Suprapubic skin (tissue), 4 donors: ENCODE results near the gene EBF4. TPM values are rescaled to one million over a fixed set of nuclear protein-coding genes. Genes with fewer than 3 reads are reported as not detected.

Experiments
- DNase-seq, 2 donors: peaks; one replicate each; pipeline ENCODE4 v3.0.0-alpha.2; 2019; ENCODE audit warnings: low spot score in 2 of 2
- H3K27ac ChIP-seq: fragments of 200-600 bp; sonication (generic); one replicate; pipeline ENCODE4 v1.5.1; 2019
- H3K27me3 ChIP-seq: fragments of 200-600 bp; sonication (generic); one replicate; pipeline ENCODE4 v1.5.1; 2019
- H3K36me3 ChIP-seq: fragments of 200-600 bp; sonication (generic); one replicate; pipeline ENCODE4 v1.5.1; 2019
- H3K4me1 ChIP-seq: fragments of 200-600 bp; sonication (generic); one replicate; pipeline ENCODE4 v1.5.1; 2019
- H3K4me3 ChIP-seq: fragments of 200-600 bp; sonication (generic); one replicate; pipeline ENCODE4 v1.5.1; 2019; ENCODE audit warnings: mild to moderate bottlenecking
- H3K9me3 ChIP-seq: fragments of 200-600 bp; sonication (generic); one replicate; pipeline ENCODE4 v1.5.1; 2019
- EP300 ChIP-seq: sonication (generic); formaldehyde crosslinking; IDR thresholded peaks from one replicate; pipeline ENCODE4 v1.6.1; 2017; ENCODE audit warnings: antibody characterized with exemption
- POLR2A ChIP-seq, 2 donors: fragments of 450-650 bp; IDR thresholded peaks; one replicate each; pipeline ENCODE4 v1.6.1; 2017; ENCODE audit warnings: antibody characterized with exemption in 2 of 2, mild to moderate bottlenecking in 2 of 2, moderate library complexity in 2 of 2
- POLR2AphosphoS5 ChIP-seq, 3 donors: sonication (generic); formaldehyde crosslinking; IDR thresholded peaks; one replicate each; pipeline ENCODE4 v1.6.1; 2017; ENCODE audit warnings: antibody characterized with exemption in 3 of 3
- WGBS: methylation state at CpG from one replicate; pipeline ENCODE4 v1.1.5; 2018; 5-methylcytosine and 5-hydroxymethylcytosine counted together
- total RNA-seq, 4 donors: library from RNA; depleted of rRNA; stranded (reverse); fragments of >200 nt; gene quantifications; one replicate each; pipeline ENCODE4 v1.1.0, GENCODE V29; 2016
- TF ChIP-seq, protein P1 (sequence below), 2 donors: fragments of 200-600 bp in 1 of 2; fragments of 450-650 bp in 1 of 2; sonication (generic) in 1 of 2; IDR thresholded peaks; one replicate each; pipeline ENCODE4 v1.5.1; 2016 to 2019; ENCODE audit warnings: antibody characterized with exemption in 2 of 2, mild to moderate bottlenecking in 1 of 2, moderate library complexity in 1 of 2

The EBF4 gene
- total RNA-seq, 4 donors from 2014 or later, result 5.9 to 12.6 (median 6.3) TPM

DNA sequence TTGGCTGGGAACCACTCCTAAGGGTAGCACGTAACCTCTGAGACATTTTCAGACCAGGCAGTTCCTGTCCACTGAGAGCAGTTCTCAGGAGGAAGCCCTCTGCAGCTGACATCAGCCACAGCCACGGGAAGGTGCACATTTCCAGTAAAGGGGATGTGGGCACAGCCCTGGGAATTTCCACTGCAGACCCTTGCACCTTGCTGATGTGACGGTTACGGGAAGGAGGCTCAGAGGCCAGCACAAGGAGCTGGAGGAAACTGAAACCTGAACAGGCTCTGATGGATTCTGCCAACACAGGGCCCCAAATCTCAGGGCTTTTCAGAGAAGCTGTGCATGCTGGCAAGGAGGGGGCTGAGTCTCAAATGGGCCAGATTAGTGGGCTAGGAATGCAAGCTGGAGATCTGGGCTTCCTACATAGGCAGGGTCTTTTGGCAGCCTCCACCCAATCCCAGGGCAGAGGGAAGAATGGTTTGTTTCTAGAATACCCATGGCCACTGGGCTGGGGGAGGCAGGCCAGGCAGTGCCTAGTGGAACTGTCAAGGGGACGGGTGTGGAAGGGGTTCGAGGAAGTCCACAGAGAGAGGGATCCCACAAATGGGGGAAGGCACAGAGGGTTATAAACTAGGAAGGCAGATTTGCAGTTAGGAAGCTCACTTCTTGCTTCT, 14.2 kb downstream of the EBF4 start:
- no peak for TF ChIP-seq EP300
- no peak for TF ChIP-seq POLR2AphosphoS5 (IDR thresholded peaks at IDR 0.05)
- no peak for TF ChIP-seq POLR2A (IDR thresholded peaks at IDR 0.05)
- TF ChIP-seq, protein P1, sequence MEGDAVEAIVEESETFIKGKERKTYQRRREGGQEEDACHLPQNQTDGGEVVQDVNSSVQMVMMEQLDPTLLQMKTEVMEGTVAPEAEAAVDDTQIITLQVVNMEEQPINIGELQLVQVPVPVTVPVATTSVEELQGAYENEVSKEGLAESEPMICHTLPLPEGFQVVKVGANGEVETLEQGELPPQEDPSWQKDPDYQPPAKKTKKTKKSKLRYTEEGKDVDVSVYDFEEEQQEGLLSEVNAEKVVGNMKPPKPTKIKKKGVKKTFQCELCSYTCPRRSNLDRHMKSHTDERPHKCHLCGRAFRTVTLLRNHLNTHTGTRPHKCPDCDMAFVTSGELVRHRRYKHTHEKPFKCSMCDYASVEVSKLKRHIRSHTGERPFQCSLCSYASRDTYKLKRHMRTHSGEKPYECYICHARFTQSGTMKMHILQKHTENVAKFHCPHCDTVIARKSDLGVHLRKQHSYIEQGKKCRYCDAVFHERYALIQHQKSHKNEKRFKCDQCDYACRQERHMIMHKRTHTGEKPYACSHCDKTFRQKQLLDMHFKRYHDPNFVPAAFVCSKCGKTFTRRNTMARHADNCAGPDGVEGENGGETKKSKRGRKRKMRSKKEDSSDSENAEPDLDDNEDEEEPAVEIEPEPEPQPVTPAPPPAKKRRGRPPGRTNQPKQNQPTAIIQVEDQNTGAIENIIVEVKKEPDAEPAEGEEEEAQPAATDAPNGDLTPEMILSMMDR (IDR thresholded peaks at IDR 0.05), result no peak
- no peak overlapping the region for H3K4me3 ChIP-seq
- 81% methylated on average over 6 of the region's 6 CpGs for WGBS
- H3K4me1 ChIP-seq, result no peaks in the 10 kb centered on the region
- H3K9me3 ChIP-seq, result no peaks in the 10 kb centered on the region
- peaks cover under 1% of the 10 kb centered on the region for H3K27me3 ChIP-seq
- no peaks in the 10 kb centered on the region for H3K36me3 ChIP-seq
- H3K27ac ChIP-seq, result no peak overlapping the region
- no peak for DNase-seq

DNA sequence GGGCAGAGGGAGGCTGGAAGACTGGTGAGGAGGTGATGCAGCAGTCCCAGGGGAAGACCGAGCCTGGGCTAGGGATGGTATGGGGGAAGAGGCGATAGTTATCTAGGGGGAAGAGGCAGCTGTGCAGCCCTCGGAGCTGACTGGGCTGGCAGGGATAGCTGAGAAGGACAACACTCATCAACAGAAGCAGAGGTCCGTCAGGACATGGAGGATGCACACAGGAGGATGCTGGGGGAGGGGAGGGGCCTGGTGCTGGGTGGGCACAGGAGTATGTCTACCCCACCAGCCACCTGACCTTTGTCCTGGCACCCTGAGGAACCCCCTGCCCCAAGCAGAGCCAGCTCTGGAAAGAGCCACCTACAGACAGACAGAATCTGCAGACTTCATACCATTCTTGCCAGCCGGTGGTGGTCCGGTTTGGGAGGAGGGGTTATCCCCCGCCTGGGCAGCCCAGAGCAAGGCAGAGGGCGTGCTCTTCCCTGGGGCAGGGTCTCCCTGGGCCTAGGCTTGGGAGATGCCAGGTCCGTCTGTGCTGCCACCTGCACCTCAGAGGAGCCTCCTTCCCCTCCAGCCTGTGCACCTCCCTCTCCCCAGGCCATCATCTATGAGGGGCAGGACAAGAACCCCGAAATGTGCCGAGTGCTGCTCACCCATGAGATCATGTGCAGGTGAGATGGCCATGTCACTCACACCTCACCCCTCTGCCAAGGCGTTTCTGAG, 14.9 kb downstream of the EBF4 start:
- no peaks in the 10 kb centered on the region for H3K9me3 ChIP-seq
- no peaks in the 10 kb centered on the region for H3K4me1 ChIP-seq
- peak in 1 of 2 donors; percentile 59 for DNase-seq
- 76% methylated on average over 12 of the region's 12 CpGs for WGBS
- no peak overlapping the region for H3K27ac ChIP-seq
- H3K27me3 ChIP-seq, result no peaks in the 10 kb centered on the region
- no peaks in the 10 kb centered on the region for H3K36me3 ChIP-seq
- H3K4me3 ChIP-seq, result no peak overlapping the region
- TF ChIP-seq POLR2AphosphoS5 (IDR thresholded peaks at IDR 0.05) (no peak), POLR2A (IDR thresholded peaks at IDR 0.05) (no peak), EP300 (no peak)
- TF ChIP-seq, protein P1 (IDR thresholded peaks at IDR 0.05), result no peak

GRCh38 chr20:2708073-2708415, 15.5 kb downstream of the EBF4 start:
- H3K27ac ChIP-seq, result no peak overlapping the region

DNA sequence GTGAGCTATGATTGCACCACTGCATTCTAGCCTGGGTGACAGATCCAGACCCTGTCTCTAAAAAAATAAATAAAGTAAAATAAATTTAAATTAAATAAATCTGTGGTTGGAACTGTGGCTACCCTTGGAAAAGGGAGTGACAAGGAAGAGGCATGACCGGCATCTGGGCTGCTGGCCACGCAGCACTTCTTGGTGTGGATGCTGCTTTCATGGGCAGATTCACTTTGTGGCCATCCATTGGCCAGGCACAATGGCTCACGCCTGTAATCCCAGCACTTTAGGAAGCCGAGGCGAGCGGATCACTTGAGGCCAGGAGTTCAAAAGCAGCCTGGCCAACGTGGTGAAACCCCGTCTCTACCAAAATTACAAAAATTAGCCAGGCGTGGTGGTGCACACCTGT, 16.1 kb downstream of the EBF4 start:
- Histone ChIP-seq H3K4me1 (no peaks in the 10 kb centered on the region), H3K4me3 (no peak overlapping the region), H3K36me3 (no peaks in the 10 kb centered on the region), H3K27ac (no peak overlapping the region), H3K27me3 (no peaks in the 10 kb centered on the region), H3K9me3 (no peaks in the 10 kb centered on the region)
- TF ChIP-seq EP300 (no peak), POLR2A (IDR thresholded peaks at IDR 0.05) (no peak), POLR2AphosphoS5 (IDR thresholded peaks at IDR 0.05) (no peak)
- TF ChIP-seq, protein P1 (IDR thresholded peaks at IDR 0.05), result no peak
- DNase-seq, result no peak
- 89% methylated on average over 9 of the region's 9 CpGs for WGBS

More at GRCh38 chr20:2708073-2708415, 15.5 kb downstream of the EBF4 start:
- DNase-seq, result no peak
- Histone ChIP-seq H3K36me3 (no peaks in the 10 kb centered on the region), H3K4me1 (no peaks in the 10 kb centered on the region), H3K4me3 (no peak overlapping the region), H3K27me3 (no peaks in the 10 kb centered on the region), H3K9me3 (no peaks in the 10 kb centered on the region)
- TF ChIP-seq, protein P1 (IDR thresholded peaks at IDR 0.05), result no peak
- TF ChIP-seq POLR2A (IDR thresholded peaks at IDR 0.05) (no peak), POLR2AphosphoS5 (IDR thresholded peaks at IDR 0.05) (no peak), EP300 (no peak)
- WGBS, result 90% methylated on average over 4 of the region's 5 CpGs

- H3K9me3 ChIP-seq, result no peaks in the 10 kb centered on the region
- H3K4me3 ChIP-seq, result no peak overlapping the region
- no peaks in the 10 kb centered on the region for H3K36me3 ChIP-seq
- 74% methylated on average over 15 of the region's 17 CpGs for WGBS
- H3K27ac ChIP-seq, result no peak overlapping the region
- H3K27me3 ChIP-seq, result no peaks in the 10 kb centered on the region
- peak in 1 of 2 donors; percentile 59 for DNase-seq
- H3K4me1 ChIP-seq, result no peaks in the 10 kb centered on the region
- TF ChIP-seq POLR2A (IDR thresholded peaks at IDR 0.05) (no peak), EP300 (no peak), POLR2AphosphoS5 (IDR thresholded peaks at IDR 0.05) (no peak)
- TF ChIP-seq, protein P1 (IDR thresholded peaks at IDR 0.05), result no peak
Measured at GRCh38 chr20:2709205-2709981, 16.8 kb downstream of the EBF4 start.
